ENCODE measurements around the gene BRF1.
"Not testable (repeated sequence)": the region's sequence is repeated elsewhere in the genome, so short reads cannot be mapped to it uniquely, and the experiment has no call there.

- TF ChIP-seq POLR2A, CTCF (IDR thresholded peaks at IDR 0.05): not testable (repeated sequence)
These were observed 34.4 kb upstream of the BRF1 start for GRCh38 chr14:105335231-105335542.

Data from thyroid gland (tissue), 4 donors.